ENCODE results near the gene BRSK1. TPM values are rescaled to one million over a fixed set of nuclear protein-coding genes. Genes with fewer than 3 reads are reported as not detected.

BRSK1 gene
- total and polyA plus RNA-seq, 2 of the 13 experiments (the other 11 are each of a cell fraction or from before 2014, with no cell fraction given), result 0.18 to 1.2 TPM

- TF ChIP-seq BORCS8-MEF2B (CRISPR knock-in tag; IDR thresholded peaks at IDR 0.05) (peak; percentile 71; the same call in 1 of the 2 replicates), ZNF280D (CRISPR knock-in tag; IDR thresholded peaks at IDR 0.05) (peak; percentile 48; the same call in 1 of the 2 replicates), SALL2 (CRISPR knock-in tag; IDR thresholded peaks at IDR 0.05) (0 out of 2 replicates have a peak, but pooled peaks have one; percentile 17), ZNF205 (CRISPR knock-in tag; IDR thresholded peaks at IDR 0.05) (peak; percentile 39; the same call in 1 of the 2 replicates), NCOR1 (IDR thresholded peaks at IDR 0.05; ENCODE audit: borderline replicate concordance, low read length) (peak; percentile 81; the same call in 1 of the 2 replicates), MTF1 (CRISPR knock-in tag; IDR thresholded peaks at IDR 0.05) (no peak), TCF7 (IDR thresholded peaks at IDR 0.05; ENCODE audit: low read depth) (0 out of 2 replicates have a peak, but pooled peaks have one; percentile 8), THAP8 (CRISPR knock-in tag; IDR thresholded peaks at IDR 0.05; ENCODE audit: borderline replicate concordance) (no peak), MAZ (IDR thresholded peaks at IDR 0.05; ENCODE audit: borderline replicate concordance, low read depth, low read length) (no peak), MAZ (CRISPR knock-in tag; IDR thresholded peaks at IDR 0.05; ENCODE audit: low read depth) (peak; percentile 39; the same call in 1 of the 2 replicates), KAT2B (IDR thresholded peaks at IDR 0.05; ENCODE audit: borderline replicate concordance, low read depth, low read length) (no peak), ERF (CRISPR knock-in tag; IDR thresholded peaks at IDR 0.05) (peak; percentile 67; the same call in 1 of the 2 replicates), MEIS2 (CRISPR knock-in tag; IDR thresholded peaks at IDR 0.05) (no peak), ZNF232 (CRISPR knock-in tag; IDR thresholded peaks at IDR 0.05; ENCODE audit: borderline replicate concordance) (no peak), ZNF136 (CRISPR knock-in tag; IDR thresholded peaks at IDR 0.05; ENCODE audit: low read depth) (peak; percentile 54; the same call in 1 of the 2 replicates), UBTF (CRISPR knock-in tag; IDR thresholded peaks at IDR 0.05) (peak; percentile 46), JUNB (CRISPR knock-in tag; IDR thresholded peaks at IDR 0.05; ENCODE audit: borderline replicate concordance) (no peak), RXRB (CRISPR knock-in tag; IDR thresholded peaks at IDR 0.05; ENCODE audit: borderline replicate concordance) (peak; percentile 80), ZNF550 (CRISPR knock-in tag; IDR thresholded peaks at IDR 0.05; ENCODE audit: borderline replicate concordance) (no peak), THAP9 (CRISPR knock-in tag; IDR thresholded peaks at IDR 0.05; ENCODE audit: borderline replicate concordance) (peak; percentile 66; the same call in 1 of the 2 replicates), ZNF263 (CRISPR knock-in tag; IDR thresholded peaks at IDR 0.05) (no peak), ESRRA (CRISPR knock-in tag; IDR thresholded peaks at IDR 0.05; ENCODE audit: low read depth) (no peak)
Observed at GRCh38 chr19:55333870-55334269, 50.1 kb downstream of the BRSK1 start (continued).
